ENCODE data around the gene HDAC4.

HDAC4 gene

GRCh38 chr2:239365782-239366435 lies 34.9 kb downstream of the HDAC4 start:
- no peak for DNase-seq

- no peak for DNase-seq
Measured at GRCh38 chr2:239365071-239365781, 35.6 kb downstream of the HDAC4 start.

- DNase-seq = no peak
Measured at GRCh38 chr2:239363946-239364637, 36.7 kb downstream of the HDAC4 start.

- DNase-seq = no peak
Measured at GRCh38 chr2:239362507-239362906, 38.3 kb downstream of the HDAC4 start.

- DNase-seq = no peak
Measured at GRCh38 chr2:239361311-239361642, 39.5 kb downstream of the HDAC4 start.

GRCh38 chr2:239360421-239361310 lies 40.2 kb downstream of the HDAC4 start:
- no peak for DNase-seq

- DNase-seq = no peak
Measured at GRCh38 chr2:239360008-239360407, 40.8 kb downstream of the HDAC4 start.

- no peak for DNase-seq
Measured at GRCh38 chr2:239359196-239359912, 41.5 kb downstream of the HDAC4 start.

GRCh38 chr2:239358062-239358754 lies 42.6 kb downstream of the HDAC4 start:
- no peak for DNase-seq

- no peak for DNase-seq
Measured at GRCh38 chr2:239355724-239356123, 45.1 kb downstream of the HDAC4 start.

- DNase-seq = no peak
Measured at GRCh38 chr2:239355139-239355538, 45.7 kb downstream of the HDAC4 start.

GRCh38 chr2:239354791-239355136 lies 46.1 kb downstream of the HDAC4 start:
- no peak for DNase-seq

GRCh38 chr2:239354132-239354790 lies 46.6 kb downstream of the HDAC4 start:
- no peak for DNase-seq

GRCh38 chr2:239353692-239354091 lies 47.1 kb downstream of the HDAC4 start:
- no peak for DNase-seq

- no peak for DNase-seq
Measured at GRCh38 chr2:239351687-239352086, 49.1 kb downstream of the HDAC4 start.

- no peak for DNase-seq
Measured at GRCh38 chr2:239349453-239350135, 51.2 kb downstream of the HDAC4 start.

- DNase-seq = no peak
Measured at GRCh38 chr2:239348563-239349452, 52.0 kb downstream of the HDAC4 start.

GRCh38 chr2:239346676-239347075 lies 54.1 kb downstream of the HDAC4 start:
- DNase-seq = no peak

- no peak for DNase-seq
Measured at GRCh38 chr2:239345251-239345650, 55.6 kb downstream of the HDAC4 start.

- DNase-seq = no peak
Measured at GRCh38 chr2:239344857-239345216, 56.0 kb downstream of the HDAC4 start.
